Measurements from ENCODE around the gene ARID1B. TPM values are rescaled to one million over a fixed set of nuclear protein-coding genes. Genes with fewer than 3 reads are reported as not detected.

The ARID1B gene
- total and polyA plus RNA-seq, 2 donors (not counting 1 experiment from before 2014, with no cell fraction given): 47.2 to 280 TPM

- peaks cover 46 to 71% of the 10 kb centered on the region in 2 donors for H3K4me1 ChIP-seq (ENCODE audit: control insufficient read depth in 2 of 2, insufficient read depth in 2 of 2, low read length in 2 of 2)
- H3K27me3 Mint-ChIP-seq: no peaks in the 10 kb centered on the region
- H4K20me1 ChIP-seq (ENCODE audit: control insufficient read depth, insufficient read depth, low read length, poor library complexity, severe bottlenecking): peaks cover 63% of the 10 kb centered on the region
- no peak overlapping the region for H3K9ac ChIP-seq (ENCODE audit: low read length)
- peaks cover 100% of the 10 kb centered on the region for H3K79me2 ChIP-seq (ENCODE audit: control insufficient read depth, insufficient read depth, low read length)
- peak overlapping the region in 1 of 2 donors; percentile 45 for H3K27ac ChIP-seq (ENCODE audit: low read length in 2 of 2)
- no peak for TF ChIP-seq CTCF (IDR thresholded peaks at IDR 0.05)
- TF ChIP-seq EZH2 (IDR thresholded peaks at IDR 0.05; ENCODE audit: borderline replicate concordance, insufficient read depth, low read depth, low read length, poor library complexity, severe bottlenecking): no peak
- ChIA-PET POLR2A (no interaction called here), CTCF (no interaction called here)
- peaks cover 88% of the 10 kb centered on the region for H3K4me1 Mint-ChIP-seq
- no CpG with 5 or more reads among the region's 2 CpGs for WGBS (ENCODE audit: insufficient coverage)
- peak overlapping the region; percentile 49 for H3K4me2 ChIP-seq (replicated peaks; ENCODE audit: low read depth, low read length, poor library complexity, severe bottlenecking)
- intact Hi-C loops (cut with micrococcal nuclease): loop anchor here (5.0 kb wide), 2 partner anchors 38 to 42 kb away; no protein-coding TSS in a partner anchor
- peak overlapping the region in 1 of 5 experiments; percentile 16 for H3K4me3 ChIP-seq (ENCODE audit: control extremely low read depth in 1 of 5, extremely low read depth in 1 of 5, insufficient read depth in 1 of 5, low read depth in 2 of 5, low read length in 4 of 5)
- no peaks in the 10 kb centered on the region for H3K9me3 Mint-ChIP-seq (ENCODE audit: insufficient read depth)
- ATAC-seq (ENCODE audit: low read depth) (no peak), DNase-seq (no peak)
- H3K9me3 ChIP-seq (ENCODE audit: control extremely low read depth in 1 of 3, control insufficient read depth in 2 of 3, insufficient read depth in 1 of 3, low read length in 2 of 3): no peaks in the 10 kb centered on the region
- H3K36me3 ChIP-seq (replicated peaks in 1 of 2; ENCODE audit: control extremely low read depth in 1 of 2, control insufficient read depth in 1 of 2, extremely low read depth in 1 of 2, insufficient read depth in 2 of 2, low read length in 1 of 2): no peaks in the 10 kb centered on the region
- peak overlapping the region; percentile 61 for H3K27ac Mint-ChIP-seq
- H2AFZ ChIP-seq (ENCODE audit: insufficient read depth, low read depth, low read length, poor library complexity, severe bottlenecking): no peak overlapping the region
- H3K27me3 ChIP-seq (replicated peaks in 1 of 4; ENCODE audit: control extremely low read depth in 1 of 4, control insufficient read depth in 3 of 4, insufficient read depth in 4 of 4, low read length in 3 of 4): no peaks in the 10 kb centered on the region
- peak overlapping the region; percentile 74 for H3K4me3 Mint-ChIP-seq
Observed at GRCh38 chr6:156974830-156975261, 197.7 kb downstream of the ARID1B start.

GRCh38 chr6:156975414-156975813, 198.2 kb downstream of the ARID1B start:
- no peaks in the 10 kb centered on the region for H3K9me3 ChIP-seq (ENCODE audit: control extremely low read depth in 1 of 3, control insufficient read depth in 2 of 3, insufficient read depth in 1 of 3, low read length in 2 of 3)
- no peaks in the 10 kb centered on the region for H3K36me3 ChIP-seq (replicated peaks in 1 of 2; ENCODE audit: control extremely low read depth in 1 of 2, control insufficient read depth in 1 of 2, extremely low read depth in 1 of 2, insufficient read depth in 2 of 2, low read length in 1 of 2)
- Mint-ChIP-seq H3K4me3 (peak overlapping the region; percentile 74), H3K27me3 (no peaks in the 10 kb centered on the region), H3K27ac (peak overlapping the region; percentile 84), H3K4me1 (peaks cover 88% of the 10 kb centered on the region), H3K9me3 (ENCODE audit: insufficient read depth) (no peaks in the 10 kb centered on the region)
- POLR2A ChIA-PET: interaction anchor here (0.7 kb wide), 1 partner anchor 60 kb away, joined by 3 read pairs; no protein-coding TSS in a partner anchor
- H3K4me3 ChIP-seq (ENCODE audit: control extremely low read depth in 1 of 5, extremely low read depth in 1 of 5, insufficient read depth in 1 of 5, low read depth in 2 of 5, low read length in 4 of 5): peak overlapping the region in 2 of 5 experiments; percentile 40
- 58% methylated on average over 2 of the region's 4 CpGs for WGBS (ENCODE audit: insufficient coverage)
- ATAC-seq (ENCODE audit: low read depth): peak; percentile 22
- H3K4me2 ChIP-seq (replicated peaks; ENCODE audit: low read depth, low read length, poor library complexity, severe bottlenecking): peak overlapping the region; percentile 49
- no peak for TF ChIP-seq CTCF (IDR thresholded peaks at IDR 0.05)
- TF ChIP-seq EZH2 (IDR thresholded peaks at IDR 0.05; ENCODE audit: borderline replicate concordance, insufficient read depth, low read depth, low read length, poor library complexity, severe bottlenecking): no peak
- intact Hi-C loops (cut with micrococcal nuclease): loop anchor here (5.0 kb wide), 1 partner anchor 42 kb away; no protein-coding TSS in a partner anchor
- DNase-seq: no peak
- peak overlapping the region in 1 of 2 donors; percentile 53 for H3K27ac ChIP-seq (ENCODE audit: low read length in 2 of 2)
- H3K27me3 ChIP-seq (replicated peaks in 1 of 4; ENCODE audit: control extremely low read depth in 1 of 4, control insufficient read depth in 3 of 4, insufficient read depth in 4 of 4, low read length in 3 of 4): no peaks in the 10 kb centered on the region
- CTCF ChIA-PET: no interaction called here
- H3K79me2 ChIP-seq (ENCODE audit: control insufficient read depth, insufficient read depth, low read length): peaks cover 100% of the 10 kb centered on the region
- peaks cover 69% of the 10 kb centered on the region for H4K20me1 ChIP-seq (ENCODE audit: control insufficient read depth, insufficient read depth, low read length, poor library complexity, severe bottlenecking)
- peaks cover 46 to 72% of the 10 kb centered on the region in 2 donors for H3K4me1 ChIP-seq (ENCODE audit: control insufficient read depth in 2 of 2, insufficient read depth in 2 of 2, low read length in 2 of 2)
- peak overlapping the region; percentile 44 for H3K9ac ChIP-seq (ENCODE audit: low read length)
- H2AFZ ChIP-seq (ENCODE audit: insufficient read depth, low read depth, low read length, poor library complexity, severe bottlenecking): no peak overlapping the region
